Right lobe of liver (tissue), 6 donors: Measurements from ENCODE around the gene MYO18A. TPM values are rescaled to one million over a fixed set of nuclear protein-coding genes. Genes with fewer than 3 reads are reported as not detected.

ENCODE experiments used
- ATAC-seq, 4 donors: fragments of 200-7000 bp; cut with Tn5 transposase; one replicate each; pipeline ENCODE4 v1.9.1; 2020; ENCODE audit warnings: mild to moderate bottlenecking in 4 of 4, moderate library complexity in 4 of 4
- DNase-seq, 3 donors: peaks; one replicate each; pipeline ENCODE4 v3.0.0-alpha.2; 2020
- H3K27ac ChIP-seq, 3 donors: fragments of 200-600 bp; one replicate each; pipeline ENCODE4 v1.8.0; 2022
- H3K27me3 ChIP-seq, 2 donors: fragments of 200-600 bp; one replicate each; pipeline ENCODE4 v1.8.0; 2022
- H3K36me3 ChIP-seq, 4 donors: fragments of 200-600 bp; sonication (generic) in 1 of 4; one replicate each; pipeline versions ENCODE4 v1.5.1 to v1.8.0; 2017 to 2022; ENCODE audit warnings: control low read depth in 1 of 4
- H3K4me1 ChIP-seq, 4 donors: fragments of 200-600 bp; sonication (generic) in 1 of 4; one replicate each; pipeline versions ENCODE4 v1.5.1 to v1.8.0; 2017 to 2022; ENCODE audit warnings: control low read depth in 1 of 4
- H3K4me3 ChIP-seq, 3 donors: fragments of 200-600 bp; one replicate each; pipeline ENCODE4 v1.8.0; 2022
- H3K9me3 ChIP-seq, 4 donors: fragments of 200-600 bp; sonication (generic) in 1 of 4; one replicate each; pipeline versions ENCODE4 v1.5.1 to v1.8.0; 2017 to 2022; ENCODE audit warnings: control low read depth in 1 of 4
- CTCF ChIP-seq, 4 donors: fragments of 200-600 bp in 3 of 4; fragments of 450-650 bp in 1 of 4; IDR thresholded peaks; one replicate each; pipeline versions ENCODE4 v1.5.1 to v1.8.0; 2016 to 2022; ENCODE audit warnings: antibody characterized with exemption in 4 of 4, mild to moderate bottlenecking in 2 of 4
- POLR2A ChIP-seq: fragments of 450-650 bp; IDR thresholded peaks from one replicate; pipeline ENCODE4 v1.6.1; 2017; ENCODE audit warnings: antibody characterized with exemption, mild to moderate bottlenecking
- WGBS: methylation state at CpG from one replicate; pipeline ENCODE4 v1.1.6; 2018; ENCODE audit warnings: low coverage, low lambda C conversion rate; ENCODE audit not compliant: insufficient coverage; ENCODE audit errors: missing lambda C conversion rate; 5-methylcytosine and 5-hydroxymethylcytosine counted together
- intact Hi-C, 2 donors: fragments of 100-400 bp; cut with DNase I; formaldehyde crosslinking; loops; one replicate each; pipeline versions ENCODE4 v1.11.2 to v1.14.1; 2022
- total RNA-seq, 6 experiments: library from RNA; depleted of rRNA in 2 of 6; stranded (reverse); fragments of >200 nt in 2 of 6; fragmentation: NEBNext Ultra II Directional in 3 of 6; extraction: Animal tissue kit (Norgen Biotek cat#: 25700) in 3 of 6; gene quantifications; one replicate each; pipeline versions ENCODE4 v1.1.0 to v1.2.4, GENCODE V29; 2016 to 2023
- donor health status: DM: no; HTN: yes; CAD: no.
- donor health status: DM: no; HTN: no; CAD: no.
- donor health status: DM: no; HTN: no; CAD: no.
- donor health status: DM: no; HTN: yes; CAD: no.
- donor health status: DM: no; HTN: yes; CAD: no.

The MYO18A gene
- total RNA-seq, 6 experiments from 2014 or later = 50.1 to 98.2 (median 81.8) TPM

GRCh38 chr17:29189355-29189754 lies 9.2 kb upstream of the MYO18A start:
- no peaks in the 10 kb centered on the region for H3K27me3 ChIP-seq
- no peaks in the 10 kb centered on the region for H3K9me3 ChIP-seq
- no peak overlapping the region for H3K27ac ChIP-seq
- ATAC-seq (no peak), DNase-seq (no peak)
- H3K36me3 ChIP-seq = no peaks in the 10 kb centered on the region
- 70% methylated on average over 2 of the region's 2 CpGs for WGBS
- TF ChIP-seq CTCF (IDR thresholded peaks at IDR 0.05) (no peak), POLR2A (no peak)
- no peaks in the 10 kb centered on the region for H3K4me1 ChIP-seq
- H3K4me3 ChIP-seq = no peak overlapping the region
- intact Hi-C loops = no loop called here

- 88% methylated on average over 1 of the region's 1 CpG for WGBS
Measured at GRCh38 chr17:29181226-29181625, 1.0 kb upstream of the MYO18A start.

GRCh38 chr17:29180788-29181160 lies 576 bp upstream of the MYO18A start:
- H3K36me3 ChIP-seq = no peaks in the 10 kb centered on the region
- no CpG with 5 or more reads among the region's 4 CpGs for WGBS
- intact Hi-C loops = no loop called here
- peak overlapping the region; percentile 70 to 73 (median 70) for H3K4me3 ChIP-seq
- H3K27me3 ChIP-seq = no peaks in the 10 kb centered on the region
- H3K4me1 ChIP-seq = peaks cover 0 to 12% (median 3%) of the 10 kb centered on the region in 4 donors
- no peaks in the 10 kb centered on the region for H3K9me3 ChIP-seq
- no peak for DNase-seq
- TF ChIP-seq CTCF (IDR thresholded peaks at IDR 0.05) (no peak), POLR2A (no peak)
- peak overlapping the region; percentile 92 to 98 (median 93) for H3K27ac ChIP-seq
- no peak for ATAC-seq

More at GRCh38 chr17:29181226-29181625, 1.0 kb upstream of the MYO18A start:
- Histone ChIP-seq H3K27me3 (no peaks in the 10 kb centered on the region), H3K36me3 (no peaks in the 10 kb centered on the region), H3K27ac (no peak overlapping the region), H3K9me3 (no peaks in the 10 kb centered on the region), H3K4me3 (no peak overlapping the region), H3K4me1 (peaks cover 0 to 8% (median 2%) of the 10 kb centered on the region in 4 donors)
- ATAC-seq (no peak), DNase-seq (peak in 1 of 3 donors; percentile 28)
- intact Hi-C loops = no loop called here
- no peak for TF ChIP-seq CTCF (IDR thresholded peaks at IDR 0.05)
- no peak for TF ChIP-seq POLR2A

- no peaks in the 10 kb centered on the region for H3K36me3 ChIP-seq
- intact Hi-C loops = no loop called here
- peak; percentile 93 to 98 (median 98) for DNase-seq
- H3K9me3 ChIP-seq = no peaks in the 10 kb centered on the region
- peak overlapping the region; percentile 70 to 73 (median 70) for H3K4me3 ChIP-seq
- peaks cover 0 to 18% (median 8%) of the 10 kb centered on the region in 4 donors for H3K4me1 ChIP-seq
- ATAC-seq = peak; percentile 67 to 85 (median 73)
- no peaks in the 10 kb centered on the region for H3K27me3 ChIP-seq
- 6% methylated on average over 6 of the region's 28 CpGs for WGBS
- peak; percentile 92 for TF ChIP-seq POLR2A
- TF ChIP-seq CTCF (IDR thresholded peaks at IDR 0.05) = no peak
- H3K27ac ChIP-seq = peak overlapping the region; percentile 92 to 98 (median 93)
Measured at GRCh38 chr17:29179232-29180033, 765 bp downstream of the MYO18A start.
